ENCODE data around the gene RWDD4.

Gene RWDD4

DNA sequence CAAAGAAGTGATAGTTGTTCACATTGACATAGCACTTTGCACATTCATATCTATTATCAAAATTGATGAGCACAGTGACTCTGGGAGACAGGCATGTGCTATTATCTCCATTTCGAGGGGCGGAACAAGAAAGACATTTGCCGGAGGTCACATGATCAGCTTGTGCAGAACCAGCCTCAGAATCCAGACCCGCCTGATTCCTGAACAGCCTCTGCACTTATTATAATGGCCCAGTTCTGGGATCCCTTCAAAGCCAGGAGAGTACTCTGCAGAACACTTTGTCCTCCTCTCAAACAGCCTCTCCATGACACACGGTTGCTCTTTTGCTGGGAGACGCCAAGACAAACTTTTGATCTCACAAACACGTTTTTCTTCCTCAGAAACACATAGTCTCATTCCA lies 48.4 kb downstream of the RWDD4 start:
- TF ChIP-seq, protein P1, sequence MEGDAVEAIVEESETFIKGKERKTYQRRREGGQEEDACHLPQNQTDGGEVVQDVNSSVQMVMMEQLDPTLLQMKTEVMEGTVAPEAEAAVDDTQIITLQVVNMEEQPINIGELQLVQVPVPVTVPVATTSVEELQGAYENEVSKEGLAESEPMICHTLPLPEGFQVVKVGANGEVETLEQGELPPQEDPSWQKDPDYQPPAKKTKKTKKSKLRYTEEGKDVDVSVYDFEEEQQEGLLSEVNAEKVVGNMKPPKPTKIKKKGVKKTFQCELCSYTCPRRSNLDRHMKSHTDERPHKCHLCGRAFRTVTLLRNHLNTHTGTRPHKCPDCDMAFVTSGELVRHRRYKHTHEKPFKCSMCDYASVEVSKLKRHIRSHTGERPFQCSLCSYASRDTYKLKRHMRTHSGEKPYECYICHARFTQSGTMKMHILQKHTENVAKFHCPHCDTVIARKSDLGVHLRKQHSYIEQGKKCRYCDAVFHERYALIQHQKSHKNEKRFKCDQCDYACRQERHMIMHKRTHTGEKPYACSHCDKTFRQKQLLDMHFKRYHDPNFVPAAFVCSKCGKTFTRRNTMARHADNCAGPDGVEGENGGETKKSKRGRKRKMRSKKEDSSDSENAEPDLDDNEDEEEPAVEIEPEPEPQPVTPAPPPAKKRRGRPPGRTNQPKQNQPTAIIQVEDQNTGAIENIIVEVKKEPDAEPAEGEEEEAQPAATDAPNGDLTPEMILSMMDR (IDR thresholded peaks at IDR 0.05) = no peak

DNA sequence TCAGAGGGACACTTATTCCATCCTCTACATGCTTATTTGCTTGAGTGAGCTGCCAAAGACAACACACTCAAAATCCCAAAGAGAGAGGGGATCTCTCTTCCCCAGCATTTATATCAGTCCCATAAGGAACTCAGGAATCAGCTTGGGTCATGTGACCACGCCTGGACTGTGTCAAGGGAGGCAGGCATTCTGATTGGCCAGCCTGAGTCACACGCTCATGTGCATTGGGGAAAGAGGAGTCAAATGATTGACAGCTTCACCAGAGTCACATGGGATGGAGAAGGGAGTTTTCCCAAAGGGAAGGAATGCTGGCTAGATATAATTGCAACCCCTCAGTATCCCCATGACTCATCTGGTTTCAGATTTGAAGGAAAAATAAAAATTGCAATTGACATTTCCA lies 49.0 kb downstream of the RWDD4 start:
- TF ChIP-seq, protein P1 (IDR thresholded peaks at IDR 0.05) = no peak

DNA sequence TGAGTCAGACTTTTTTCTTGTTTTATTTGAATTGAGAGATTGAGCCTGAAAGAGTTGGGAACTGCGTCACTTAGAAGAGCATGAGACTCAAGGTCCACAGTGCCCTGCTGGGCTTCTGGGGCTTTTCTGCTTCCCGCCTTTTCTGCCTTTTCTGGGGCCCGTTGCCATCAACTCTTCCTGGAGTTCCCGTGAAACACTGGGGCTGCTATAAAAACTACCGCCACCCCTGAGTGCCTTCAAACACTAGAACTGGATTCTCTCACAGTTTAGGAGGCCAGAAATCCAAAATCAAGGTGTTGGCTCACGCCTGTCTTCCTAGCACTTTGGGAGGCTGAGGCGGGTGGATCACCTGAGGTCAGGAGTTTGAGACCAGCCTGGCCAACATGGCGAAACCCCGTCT lies 49.8 kb downstream of the RWDD4 start:
- TF ChIP-seq, protein P1 (IDR thresholded peaks at IDR 0.05) = no peak

DNA sequence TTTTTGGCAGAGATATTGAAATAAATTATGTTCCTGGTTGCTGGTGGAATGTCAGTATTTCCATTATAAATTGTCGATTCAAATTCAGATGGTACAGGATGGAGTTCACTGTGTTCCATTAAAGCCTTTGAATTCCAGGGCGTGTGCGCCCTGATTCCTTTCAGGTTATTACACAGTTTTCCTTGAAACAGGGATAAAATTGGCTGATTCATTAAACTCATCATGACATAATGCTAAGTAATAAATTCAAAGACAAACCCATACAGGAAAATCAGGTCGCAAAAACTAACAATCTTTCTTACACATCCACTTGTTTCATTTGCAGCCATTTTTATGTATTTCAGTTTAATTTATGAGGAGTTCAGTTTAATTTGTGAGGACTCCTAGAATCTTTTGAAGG lies 51.1 kb downstream of the RWDD4 start:
- TF ChIP-seq, protein P1 (IDR thresholded peaks at IDR 0.05) = no peak

DNA sequence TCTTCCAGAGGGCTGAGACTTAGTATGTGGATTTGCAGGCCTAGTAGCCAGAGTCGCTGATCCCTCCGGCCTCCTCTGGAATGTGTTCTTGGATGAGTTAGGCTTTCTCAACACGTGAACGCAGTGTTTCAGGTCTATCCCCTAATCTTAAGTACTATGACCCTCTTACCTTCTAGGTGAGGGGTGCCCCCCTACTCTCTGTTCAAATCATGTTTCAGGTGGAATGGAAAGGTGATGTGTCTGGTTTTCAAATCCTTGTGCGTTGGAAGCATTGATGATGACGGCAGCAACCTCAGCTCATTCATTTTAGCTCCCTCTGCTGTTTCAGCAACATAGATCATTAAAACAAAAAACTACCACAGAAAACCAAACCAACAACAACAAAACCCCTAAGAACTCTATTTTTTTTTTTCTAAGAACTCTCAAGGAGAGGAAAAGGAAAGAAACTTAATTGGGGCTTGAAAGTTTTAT lies 56.4 kb downstream of the RWDD4 start:
- TF ChIP-seq, protein P1 (IDR thresholded peaks at IDR 0.05) = peak; percentile 36; the same call in 1 of the 2 replicates

DNA sequence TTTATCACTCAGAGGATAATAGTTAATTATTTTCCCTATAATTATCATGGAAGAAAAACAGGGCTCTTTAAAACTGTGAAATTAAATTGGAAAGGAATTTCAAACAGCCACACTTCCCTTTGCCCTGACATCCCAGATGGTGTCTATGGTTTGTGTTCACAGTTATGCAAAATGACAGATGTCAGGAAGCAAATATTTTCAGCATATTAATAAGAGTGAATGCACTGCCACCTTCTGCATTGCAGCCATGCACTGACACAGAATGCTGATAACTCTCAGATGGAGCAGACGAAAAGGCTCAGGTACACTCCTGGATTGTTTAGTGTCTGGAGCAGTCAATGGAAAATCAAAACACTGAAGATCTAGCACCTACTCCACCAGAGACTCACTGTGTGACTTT lies 57.6 kb downstream of the RWDD4 start:
- TF ChIP-seq, protein P1 (IDR thresholded peaks at IDR 0.05) = no peak

DNA sequence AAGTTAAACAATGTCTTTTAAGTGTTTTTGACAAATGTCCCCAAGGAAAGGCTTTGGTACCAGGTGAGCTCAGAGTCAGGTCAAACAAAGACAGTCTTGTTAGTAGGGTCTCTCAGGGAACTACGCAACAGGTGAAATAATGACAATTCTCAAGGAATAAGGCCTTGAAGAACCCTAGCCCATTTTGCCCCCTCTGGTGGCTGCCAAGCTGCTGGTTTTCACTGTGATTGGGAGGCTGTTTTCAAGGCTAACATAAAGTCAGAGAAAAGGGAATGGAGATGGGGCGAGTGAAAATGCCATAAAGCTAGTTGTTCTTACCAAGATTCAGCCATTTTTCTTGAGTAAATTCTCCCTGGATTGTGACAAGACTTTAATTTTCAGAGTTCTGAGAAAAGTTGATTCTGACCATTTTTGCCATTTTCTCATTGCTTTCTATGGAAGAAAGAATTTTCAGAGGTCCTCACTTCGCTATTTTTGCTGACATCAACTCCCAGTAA lies 58.7 kb downstream of the RWDD4 start:
- TF ChIP-seq, protein P1 (IDR thresholded peaks at IDR 0.05) = no peak

DNA sequence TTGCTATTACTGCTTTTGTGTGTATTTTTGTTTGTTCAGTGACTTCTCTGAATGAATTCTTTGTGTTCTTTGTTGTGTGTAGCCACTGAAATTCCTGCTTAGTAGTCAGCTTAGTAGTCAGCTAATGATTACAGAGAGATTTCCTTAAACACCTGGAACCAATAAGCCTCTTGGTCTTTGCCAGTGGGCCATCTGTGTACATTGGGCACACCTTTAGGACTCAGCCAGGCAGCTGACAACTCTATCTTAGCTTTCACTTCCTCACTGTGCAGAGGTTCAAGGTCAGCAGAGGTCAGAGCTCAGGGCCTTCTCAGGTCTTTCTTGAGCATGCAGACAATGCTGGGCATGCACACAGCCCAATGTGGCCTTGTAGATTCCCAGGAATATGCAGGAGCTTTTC lies 59.3 kb downstream of the RWDD4 start:
- TF ChIP-seq, protein P1 (IDR thresholded peaks at IDR 0.05) = no peak
